NCI-H2196 (cell line): ENCODE results near the gene CFAP68.
"Not testable (repeated sequence)": the region's sequence is repeated elsewhere in the genome, so short reads cannot be mapped to it uniquely, and the experiment has no call there.

Experiments used
- DNase-seq: peaks from one replicate; lab custom pipeline; 2025; ENCODE audit not compliant: unreplicated experiment; lab: John Stamatoyannopoulos, UW

The CFAP68 gene

GRCh38 chr11:111870522-111870885, 8.8 kb upstream of the CFAP68 start:
- no peak for DNase-seq

GRCh38 chr11:111870886-111871692, 8.3 kb upstream of the CFAP68 start, which contains the start of gene ALG9:
Gene ALG9 (minus strand): TSS chr11:111871581. CDS start chr11:111871482, 99 bp downstream.
- peak; percentile 69 for DNase-seq

- no peak for DNase-seq
These were observed 7.6 kb upstream of the CFAP68 start for GRCh38 chr11:111871693-111872161.

GRCh38 chr11:111878385-111878848, 924 bp upstream of the CFAP68 start:
- DNase-seq: peak; percentile 25

- DNase-seq: no peak
These were observed 258 bp downstream of the CFAP68 start for GRCh38 chr11:111879637-111879960.

- no peak for DNase-seq
These were observed 2.9 kb downstream of the CFAP68 start for GRCh38 chr11:111882202-111882601.

GRCh38 chr11:111885053-111885452, 5.7 kb downstream of the CFAP68 start:
- not testable (repeated sequence) for DNase-seq

- no peak for DNase-seq
These were observed 6.7 kb downstream of the CFAP68 start for GRCh38 chr11:111886032-111886431.

GRCh38 chr11:111886844-111887243, 7.5 kb downstream of the CFAP68 start:
- no peak for DNase-seq

GRCh38 chr11:111905411-111905810, 26.1 kb downstream of the CFAP68 start:
- DNase-seq: no peak

GRCh38 chr11:111906680-111907079, 27.3 kb downstream of the CFAP68 start:
- no peak for DNase-seq

GRCh38 chr11:111908639-111909305, 29.4 kb downstream of the CFAP68 start:
- DNase-seq: no peak

- no peak for DNase-seq
These were observed 30.0 kb downstream of the CFAP68 start for GRCh38 chr11:111909378-111909777.

GRCh38 chr11:111910676-111911562, 31.6 kb downstream of the CFAP68 start:
- DNase-seq: no peak

- no peak for DNase-seq
These were observed 32.4 kb downstream of the CFAP68 start, which contains the start of gene CRYAB for GRCh38 chr11:111911563-111912401. Gene CRYAB (minus strand): TSS chr11:111911770. CDS start chr11:111911724, 46 bp downstream.

GRCh38 chr11:111912535-111912934, 33.2 kb downstream of the CFAP68 start, which contains the start of gene HSPB2:
Gene HSPB2 (plus strand): TSS chr11:111912734. CDS start chr11:111912830, 96 bp downstream.
- no peak for DNase-seq

GRCh38 chr11:111913031-111913861, 33.9 kb downstream of the CFAP68 start:
- no peak for DNase-seq

GRCh38 chr11:111913997-111914396, 34.7 kb downstream of the CFAP68 start:
- DNase-seq: no peak

GRCh38 chr11:111916768-111917167, 37.4 kb downstream of the CFAP68 start:
- DNase-seq: no peak
